Sigmoid colon (tissue), 4 donors: ENCODE results near the gene PICK1.

Experiments
- EP300 ChIP-seq, 4 donors: sonication (generic); formaldehyde crosslinking; IDR thresholded peaks; one replicate each; pipeline ENCODE4 v1.6.1; 2017; ENCODE audit warnings: antibody characterized with exemption in 4 of 4
- POLR2A ChIP-seq, 2 donors: fragments of 450-650 bp; IDR thresholded peaks; one replicate each; pipeline ENCODE4 v1.6.1; 2016; ENCODE audit warnings: antibody characterized with exemption in 2 of 2, mild to moderate bottlenecking in 2 of 2, moderate library complexity in 2 of 2
- POLR2AphosphoS5 ChIP-seq, 4 donors: sonication (generic); formaldehyde crosslinking; IDR thresholded peaks; one replicate each; pipeline ENCODE4 v1.6.1; 2017; ENCODE audit warnings: antibody characterized with exemption in 4 of 4
- TF ChIP-seq, protein P1 (sequence below), 4 experiments: fragments of 450-650 bp in 3 of 4; fragments of 200-600 bp in 1 of 4; IDR thresholded peaks; one replicate each; pipeline ENCODE4 v1.5.1; 2016 to 2019; ENCODE audit warnings: antibody characterized with exemption in 4 of 4, mild to moderate bottlenecking in 3 of 4, moderate library complexity in 2 of 4

DNA sequence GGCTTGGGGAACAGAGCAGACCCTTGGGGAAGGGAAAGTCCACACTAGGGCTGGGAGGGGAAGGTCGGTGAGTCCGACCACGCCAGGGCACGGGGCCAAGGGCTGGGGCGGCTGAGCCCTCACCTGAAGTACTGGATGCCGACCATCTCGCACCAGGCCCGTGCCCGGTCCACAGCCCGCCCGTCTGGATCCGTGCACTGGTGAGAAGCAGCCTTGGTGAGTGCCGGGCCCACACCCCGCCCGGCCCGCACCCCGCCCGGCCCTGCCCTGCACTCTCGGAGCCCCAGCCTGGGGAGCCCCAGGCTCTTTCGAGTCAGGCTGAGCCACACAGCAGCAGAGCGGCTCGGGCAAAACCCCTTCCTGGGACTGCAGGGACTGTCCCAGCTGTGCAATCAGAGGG lies 55.2 kb downstream of the PICK1 start:
- TF ChIP-seq POLR2A (IDR thresholded peaks at IDR 0.05) (no peak), POLR2AphosphoS5 (IDR thresholded peaks at IDR 0.05) (no peak), EP300 (IDR thresholded peaks at IDR 0.05) (no peak)
- TF ChIP-seq, protein P1, sequence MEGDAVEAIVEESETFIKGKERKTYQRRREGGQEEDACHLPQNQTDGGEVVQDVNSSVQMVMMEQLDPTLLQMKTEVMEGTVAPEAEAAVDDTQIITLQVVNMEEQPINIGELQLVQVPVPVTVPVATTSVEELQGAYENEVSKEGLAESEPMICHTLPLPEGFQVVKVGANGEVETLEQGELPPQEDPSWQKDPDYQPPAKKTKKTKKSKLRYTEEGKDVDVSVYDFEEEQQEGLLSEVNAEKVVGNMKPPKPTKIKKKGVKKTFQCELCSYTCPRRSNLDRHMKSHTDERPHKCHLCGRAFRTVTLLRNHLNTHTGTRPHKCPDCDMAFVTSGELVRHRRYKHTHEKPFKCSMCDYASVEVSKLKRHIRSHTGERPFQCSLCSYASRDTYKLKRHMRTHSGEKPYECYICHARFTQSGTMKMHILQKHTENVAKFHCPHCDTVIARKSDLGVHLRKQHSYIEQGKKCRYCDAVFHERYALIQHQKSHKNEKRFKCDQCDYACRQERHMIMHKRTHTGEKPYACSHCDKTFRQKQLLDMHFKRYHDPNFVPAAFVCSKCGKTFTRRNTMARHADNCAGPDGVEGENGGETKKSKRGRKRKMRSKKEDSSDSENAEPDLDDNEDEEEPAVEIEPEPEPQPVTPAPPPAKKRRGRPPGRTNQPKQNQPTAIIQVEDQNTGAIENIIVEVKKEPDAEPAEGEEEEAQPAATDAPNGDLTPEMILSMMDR (IDR thresholded peaks at IDR 0.05), result no peak
